ENCODE data around the gene STOML1. TPM values are rescaled to one million over a fixed set of nuclear protein-coding genes. Genes with fewer than 3 reads are reported as not detected.

Gene STOML1
- polyA plus RNA-seq, 1 donor from 2014 or later: 49.5 TPM

GRCh38 chr15:73996939-73997338, 4.8 kb upstream of the STOML1 start:
- Histone ChIP-seq H3K9ac (ENCODE audit: low read length) (no peak overlapping the region), H3K79me2 (replicated peaks; ENCODE audit: insufficient read depth, low read length) (peaks cover 22% of the 10 kb centered on the region), H3K4me3 (ENCODE audit: low read length) (peak overlapping the region; percentile 19)

GRCh38 chr15:73996267-73996666, 4.2 kb upstream of the STOML1 start:
- Histone ChIP-seq H3K9me3 (ENCODE audit: low read length) (no peaks in the 10 kb centered on the region), H3K9ac (ENCODE audit: low read length) (no peak overlapping the region), H3F3A (ENCODE audit: insufficient read depth, low read length, poor library complexity, severe bottlenecking) (no peaks in the 10 kb centered on the region), H3K36me3 (ENCODE audit: insufficient read depth, low read length) (no peaks in the 10 kb centered on the region), H3K4me3 (ENCODE audit: low read length) (peak overlapping the region; percentile 99), H4K20me1 (ENCODE audit: insufficient read depth) (no peaks in the 10 kb centered on the region), H3K27ac (ENCODE audit: low read length) (no peak overlapping the region), H2AFZ (ENCODE audit: low read depth, low read length) (no peak overlapping the region), H3K27me3 (ENCODE audit: insufficient read depth, low read depth, low read length) (no peaks in the 10 kb centered on the region), H3K4me2 (ENCODE audit: low read length) (no peak overlapping the region), H3K9me2 (ENCODE audit: insufficient read depth, low read length) (no peaks in the 10 kb centered on the region), H3K79me2 (replicated peaks; ENCODE audit: insufficient read depth, low read length) (peaks cover 22% of the 10 kb centered on the region)
- no peak for TF ChIP-seq REST (IDR thresholded peaks at IDR 0.05; ENCODE audit: borderline replicate concordance)
- no peak for TF ChIP-seq RAD21 (conservative IDR thresholded peaks at IDR 0.05)
- TF ChIP-seq TAF1 (IDR thresholded peaks at IDR 0.05; ENCODE audit: low read depth): no peak
- no peak for TF ChIP-seq CTCF (IDR thresholded peaks at IDR 0.05; ENCODE audit: poor library complexity, severe bottlenecking)
- TF ChIP-seq EP300 (conservative IDR thresholded peaks at IDR 0.05; ENCODE audit: poor library complexity, severe bottlenecking): no peak
- no peak for TF ChIP-seq MXI1 (conservative IDR thresholded peaks at IDR 0.05; ENCODE audit: poor library complexity, severe bottlenecking)

More at GRCh38 chr15:73996939-73997338, 4.8 kb upstream of the STOML1 start:
- Histone ChIP-seq H4K20me1 (ENCODE audit: insufficient read depth) (no peaks in the 10 kb centered on the region), H3F3A (ENCODE audit: insufficient read depth, low read length, poor library complexity, severe bottlenecking) (no peaks in the 10 kb centered on the region), H3K9me2 (ENCODE audit: insufficient read depth, low read length) (no peaks in the 10 kb centered on the region), H3K27ac (ENCODE audit: low read length) (no peak overlapping the region), H3K4me2 (ENCODE audit: low read length) (no peak overlapping the region), H2AFZ (ENCODE audit: low read depth, low read length) (no peak overlapping the region), H3K36me3 (ENCODE audit: insufficient read depth, low read length) (no peaks in the 10 kb centered on the region), H3K27me3 (ENCODE audit: insufficient read depth, low read depth, low read length) (no peaks in the 10 kb centered on the region), H3K9me3 (ENCODE audit: low read length) (no peaks in the 10 kb centered on the region)
- TF ChIP-seq CTCF (IDR thresholded peaks at IDR 0.05; ENCODE audit: poor library complexity, severe bottlenecking) (no peak), POLR2AphosphoS5 (IDR thresholded peaks at IDR 0.05) (no peak), RAD21 (conservative IDR thresholded peaks at IDR 0.05) (no peak), EZH2 (IDR thresholded peaks at IDR 0.05; ENCODE audit: borderline replicate concordance, insufficient read depth, low read length, poor library complexity, severe bottlenecking) (no peak), SMC3 (conservative IDR thresholded peaks at IDR 0.05; ENCODE audit: poor library complexity) (no peak), REST (IDR thresholded peaks at IDR 0.05; ENCODE audit: borderline replicate concordance) (no peak), MXI1 (conservative IDR thresholded peaks at IDR 0.05; ENCODE audit: poor library complexity, severe bottlenecking) (no peak), EP300 (conservative IDR thresholded peaks at IDR 0.05; ENCODE audit: poor library complexity, severe bottlenecking) (no peak), TAF1 (IDR thresholded peaks at IDR 0.05; ENCODE audit: low read depth) (no peak)

All from neural cell (in vitro differentiated cells).